ENCODE data around the gene PCSK4.

PCSK4 gene

GRCh38 chr19:1449467-1450442 is 40.4 kb downstream of the PCSK4 start, which contains the start of gene APC2 (continued):
- no peak for TF ChIP-seq FEZF1 (tag by site-specific recombination; IDR thresholded peaks at IDR 0.05)
- TF ChIP-seq KLF10 (tag by site-specific recombination; IDR thresholded peaks at IDR 0.05): 0 out of 2 replicates have a peak, but pooled peaks have one; percentile 28
- TF ChIP-seq ZIC2 (tag by site-specific recombination; IDR thresholded peaks at IDR 0.05): 0 out of 2 replicates have a peak, but pooled peaks have one; percentile 9
- no peak for TF ChIP-seq ZBTB6 (tag by site-specific recombination; IDR thresholded peaks at IDR 0.05)
- no peak for TF ChIP-seq ZNF626 (tag by site-specific recombination; IDR thresholded peaks at IDR 0.05)
- TF ChIP-seq ZBTB49 (tag by site-specific recombination; IDR thresholded peaks at IDR 0.05; ENCODE audit: low read depth): no peak
- TF ChIP-seq ZNF266 (tag by site-specific recombination; IDR thresholded peaks at IDR 0.05; ENCODE audit: low read depth): no peak
- no peak for TF ChIP-seq ZSCAN18 (tag by site-specific recombination; IDR thresholded peaks at IDR 0.05)
- TF ChIP-seq ZNF292 (tag by site-specific recombination; IDR thresholded peaks at IDR 0.05; ENCODE audit: borderline replicate concordance, low read depth): no peak
- peak; percentile 45 for TF ChIP-seq ZBTB8A (tag by site-specific recombination; IDR thresholded peaks at IDR 0.05)
- no peak for TF ChIP-seq KLF7 (tag by site-specific recombination; IDR thresholded peaks at IDR 0.05; ENCODE audit: borderline replicate concordance)
- no peak for TF ChIP-seq ZBTB1 (tag by site-specific recombination; IDR thresholded peaks at IDR 0.05)
- no peak for TF ChIP-seq ZNF623 (tag by site-specific recombination; IDR thresholded peaks at IDR 0.05)
- TF ChIP-seq YY2 (tag by site-specific recombination; IDR thresholded peaks at IDR 0.05): no peak
- TF ChIP-seq, protein P1, sequence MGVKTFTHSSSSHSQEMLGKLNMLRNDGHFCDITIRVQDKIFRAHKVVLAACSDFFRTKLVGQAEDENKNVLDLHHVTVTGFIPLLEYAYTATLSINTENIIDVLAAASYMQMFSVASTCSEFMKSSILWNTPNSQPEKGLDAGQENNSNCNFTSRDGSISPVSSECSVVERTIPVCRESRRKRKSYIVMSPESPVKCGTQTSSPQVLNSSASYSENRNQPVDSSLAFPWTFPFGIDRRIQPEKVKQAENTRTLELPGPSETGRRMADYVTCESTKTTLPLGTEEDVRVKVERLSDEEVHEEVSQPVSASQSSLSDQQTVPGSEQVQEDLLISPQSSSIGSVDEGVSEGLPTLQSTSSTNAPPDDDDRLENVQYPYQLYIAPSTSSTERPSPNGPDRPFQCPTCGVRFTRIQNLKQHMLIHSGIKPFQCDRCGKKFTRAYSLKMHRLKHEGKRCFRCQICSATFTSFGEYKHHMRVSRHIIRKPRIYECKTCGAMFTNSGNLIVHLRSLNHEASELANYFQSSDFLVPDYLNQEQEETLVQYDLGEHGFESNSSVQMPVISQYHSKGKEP (tag by site-specific recombination; IDR thresholded peaks at IDR 0.05): no peak
- no peak for TF ChIP-seq EGR2 (tag by site-specific recombination; IDR thresholded peaks at IDR 0.05; ENCODE audit: low read depth)
- no peak for TF ChIP-seq ZNF544 (tag by site-specific recombination; IDR thresholded peaks at IDR 0.05)
- TF ChIP-seq TCF7L2 (IDR thresholded peaks at IDR 0.05; ENCODE audit: borderline replicate concordance, low read depth, low read length): no peak
- no peak for TF ChIP-seq ZNF366 (tag by site-specific recombination; conservative IDR thresholded peaks at IDR 0.05)
- TF ChIP-seq RBAK (tag by site-specific recombination; IDR thresholded peaks at IDR 0.05): no peak
- peak; percentile 39 for TF ChIP-seq ZBTB26 (tag by site-specific recombination; optimal IDR thresholded peaks at IDR 0.05)
- TF ChIP-seq ZNF670 (tag by site-specific recombination; IDR thresholded peaks at IDR 0.05; ENCODE audit: low read depth): no peak
- TF ChIP-seq ZNF221 (tag by site-specific recombination; IDR thresholded peaks at IDR 0.05; ENCODE audit: borderline replicate concordance): no peak
- 0 out of 2 replicates have a peak, but pooled peaks have one; percentile 37 for TF ChIP-seq ZSCAN23 (tag by site-specific recombination; IDR thresholded peaks at IDR 0.05)
- no peak for TF ChIP-seq ZNF335 (tag by site-specific recombination; conservative IDR thresholded peaks at IDR 0.05)
- no peak for TF ChIP-seq ZNF555 (tag by site-specific recombination; conservative IDR thresholded peaks at IDR 0.05)
- 0 out of 2 replicates have a peak, but pooled peaks have one; percentile 26 for TF ChIP-seq ZBTB48 (tag by site-specific recombination; IDR thresholded peaks at IDR 0.05)
- TF ChIP-seq, protein P2, sequence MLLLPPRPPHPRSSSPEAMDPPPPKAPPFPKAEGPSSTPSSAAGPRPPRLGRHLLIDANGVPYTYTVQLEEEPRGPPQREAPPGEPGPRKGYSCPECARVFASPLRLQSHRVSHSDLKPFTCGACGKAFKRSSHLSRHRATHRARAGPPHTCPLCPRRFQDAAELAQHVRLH (tag by site-specific recombination; IDR thresholded peaks at IDR 0.05): no peak
- no peak for TF ChIP-seq ZNF558 (tag by site-specific recombination; IDR thresholded peaks at IDR 0.05)
- peak; percentile 17; the same call in 1 of the 2 replicates for TF ChIP-seq ZFP69B (tag by site-specific recombination; IDR thresholded peaks at IDR 0.05)

Measured in HEK293 (cell line).